HepG2 (cell line): ENCODE measurements around the gene PSD. TPM values are rescaled to one million over a fixed set of nuclear protein-coding genes. Genes with fewer than 3 reads are reported as not detected.
A peak's percentile ranks its signal among the peaks of the same experiment; 100 is the strongest.

ENCODE experiments used
- FOXK1 ChIP-seq: sonication (generic); formaldehyde crosslinking; IDR thresholded peaks from 2 replicates; pipeline ENCODE4 v1.4.0; 2020; ENCODE audit warnings: low read depth, missing genetic modification reagents, borderline replicate concordance
- MXI1 ChIP-seq: IDR thresholded peaks from 3 replicates; pipeline ENCODE4 v1.6.1; 2012; ENCODE audit warnings: low read depth, low read length, inconsistent platforms, borderline replicate concordance
- SAFB2 ChIP-seq: sonication (generic); formaldehyde crosslinking; IDR thresholded peaks from 2 replicates; pipeline ENCODE4 v1.5.1; 2020; ENCODE audit warnings: missing genetic modification reagents, low read depth, mild to moderate bottlenecking, borderline replicate concordance
- U2AF1 ChIP-seq: fragments of 200-400 bp; formaldehyde crosslinking; optimal IDR thresholded peaks from 2 replicates; pipeline ENCODE3; 2017; ENCODE audit warnings: mild to moderate bottlenecking, low read depth, low read length
- ZFX ChIP-seq: sonication (generic); formaldehyde crosslinking; IDR thresholded peaks from 2 replicates; pipeline ENCODE4 v1.4.0; 2020; ENCODE audit warnings: mild to moderate bottlenecking, low read depth, missing genetic modification reagents, moderate library complexity
- ZMYM4 ChIP-seq: sonication (generic); formaldehyde crosslinking; IDR thresholded peaks from 2 replicates; pipeline ENCODE4 v1.8.1; 2023; ENCODE audit warnings: mild to moderate bottlenecking, missing genetic modification reagents
- ZNF468 ChIP-seq: sonication (generic); formaldehyde crosslinking; IDR thresholded peaks from 2 replicates; pipeline ENCODE4 v1.8.0; 2022; ENCODE audit warnings: mild to moderate bottlenecking, moderate library complexity, missing genetic modification reagents
- ZNF609 ChIP-seq: sonication (generic); formaldehyde crosslinking; IDR thresholded peaks from 2 replicates; pipeline ENCODE4 v1.4.0; 2020; ENCODE audit warnings: mild to moderate bottlenecking, missing genetic modification reagents, borderline replicate concordance
- ZNF891 ChIP-seq: sonication (generic); formaldehyde crosslinking; IDR thresholded peaks from 2 replicates; pipeline ENCODE4 v1.5.0; 2020; ENCODE audit warnings: mild to moderate bottlenecking, missing genetic modification reagents
- polyA plus RNA-seq, 8 experiments: library from polyadenylated mRNA; depleted of rRNA in 3 of 8; stranded (reverse) in 7 of 8; unstranded in 1 of 8; fragments of >200 nt; fragmentation: Illumina TruSeq in 4 of 8; extraction: Trizol in 4 of 8; gene quantifications; 2 replicates each; pipeline versions ENCODE4 v1.2.1 to v1.2.3, GENCODE V29; 2011 to 2016; ENCODE audit warnings: low read depth in 4 of 8, missing spikeins in 1 of 8, mixed read lengths in 1 of 8; ENCODE audit not compliant: insufficient read depth in 1 of 8
- total RNA-seq, 5 experiments: library from RNA; depleted of rRNA; stranded (reverse); fragments of >200 nt; fragmentation: Illumina TruSeq; extraction: Trizol; gene quantifications; 2 replicates each; pipeline ENCODE4 v1.2.3, GENCODE V29; 2016; ENCODE audit warnings: low read depth in 1 of 5
- TF ChIP-seq, protein P1 (sequence below): IDR thresholded peaks from 2 replicates; pipeline ENCODE4 v1.6.1; 2016; ENCODE audit warnings: control low read depth
- TF ChIP-seq, protein P2 (sequence below): IDR thresholded peaks from 2 replicates; pipeline ENCODE4 v1.6.1; 2016; ENCODE audit warnings: missing compliant biosample characterization, missing genetic modification reagents, borderline replicate concordance
- TF ChIP-seq, protein P3 (sequence below): sonication (generic); formaldehyde crosslinking; IDR thresholded peaks from one replicate; pipeline ENCODE4 v1.5.1; 2020; ENCODE audit warnings: mild to moderate bottlenecking, missing genetic modification reagents; ENCODE audit errors: not compliant biosample characterization

The PSD gene
- total and polyA plus RNA-seq, 2 of the 13 experiments (the other 11 are each of a cell fraction or from before 2014, with no cell fraction given), result 0.35 to 0.58 TPM

DNA sequence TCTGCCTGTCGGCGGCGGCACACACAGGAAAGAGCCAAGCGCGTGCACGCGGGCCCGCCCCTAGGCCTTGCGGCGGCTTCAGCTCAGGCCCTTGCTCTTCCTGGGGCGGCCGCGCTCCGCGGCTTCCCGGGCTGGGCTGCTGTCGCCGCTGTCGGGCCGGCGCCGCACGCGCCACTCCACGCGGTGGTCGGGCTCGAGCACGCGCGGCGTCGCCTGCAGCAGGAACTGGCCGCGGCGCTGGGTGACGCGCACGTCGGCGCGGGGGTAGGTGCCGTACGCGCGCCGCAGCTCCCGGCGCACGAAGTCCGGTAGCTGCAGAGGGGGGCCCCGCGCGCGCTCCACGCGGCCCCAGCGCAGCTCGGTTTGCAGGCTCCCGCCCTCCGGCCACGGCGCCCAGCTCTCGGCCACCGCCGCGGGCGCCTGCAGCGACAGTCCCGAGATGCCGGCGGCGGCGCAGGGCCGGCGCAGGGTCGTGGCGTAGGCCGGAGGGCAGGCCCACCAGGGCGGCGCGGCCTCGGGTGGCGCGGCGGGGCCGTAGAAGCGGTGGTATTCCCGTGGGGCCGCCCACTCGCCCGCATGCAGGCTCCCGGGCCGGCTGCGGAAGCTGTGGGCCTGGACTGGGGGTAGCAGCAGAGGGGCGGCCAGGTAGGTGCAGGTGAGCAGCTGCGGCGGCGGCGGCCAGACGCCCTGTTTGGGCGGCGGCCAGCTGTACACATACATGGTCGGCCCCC, 32.0 kb upstream of the PSD start (continued):
- TF ChIP-seq ZNF609 (CRISPR knock-in tag) (no peak), SAFB2 (no peak; the same call in 1 of the 2 replicates), ZMYM4 (CRISPR knock-in tag) (no peak), U2AF1 (no peak), MXI1 (peak; percentile 87; the same call in 1 of the 3 replicates), ZFX (CRISPR knock-in tag) (peak; percentile 89), ZNF468 (CRISPR knock-in tag) (no peak), ZNF891 (no peak), FOXK1 (CRISPR knock-in tag) (no peak)
- TF ChIP-seq, protein P1, sequence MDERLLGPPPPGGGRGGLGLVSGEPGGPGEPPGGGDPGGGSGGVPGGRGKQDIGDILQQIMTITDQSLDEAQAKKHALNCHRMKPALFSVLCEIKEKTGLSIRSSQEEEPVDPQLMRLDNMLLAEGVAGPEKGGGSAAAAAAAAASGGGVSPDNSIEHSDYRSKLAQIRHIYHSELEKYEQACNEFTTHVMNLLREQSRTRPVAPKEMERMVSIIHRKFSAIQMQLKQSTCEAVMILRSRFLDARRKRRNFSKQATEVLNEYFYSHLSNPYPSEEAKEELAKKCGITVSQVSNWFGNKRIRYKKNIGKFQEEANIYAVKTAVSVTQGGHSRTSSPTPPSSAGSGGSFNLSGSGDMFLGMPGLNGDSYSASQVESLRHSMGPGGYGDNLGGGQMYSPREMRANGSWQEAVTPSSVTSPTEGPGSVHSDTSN (CRISPR knock-in tag), result no peak
- TF ChIP-seq, protein P2, sequence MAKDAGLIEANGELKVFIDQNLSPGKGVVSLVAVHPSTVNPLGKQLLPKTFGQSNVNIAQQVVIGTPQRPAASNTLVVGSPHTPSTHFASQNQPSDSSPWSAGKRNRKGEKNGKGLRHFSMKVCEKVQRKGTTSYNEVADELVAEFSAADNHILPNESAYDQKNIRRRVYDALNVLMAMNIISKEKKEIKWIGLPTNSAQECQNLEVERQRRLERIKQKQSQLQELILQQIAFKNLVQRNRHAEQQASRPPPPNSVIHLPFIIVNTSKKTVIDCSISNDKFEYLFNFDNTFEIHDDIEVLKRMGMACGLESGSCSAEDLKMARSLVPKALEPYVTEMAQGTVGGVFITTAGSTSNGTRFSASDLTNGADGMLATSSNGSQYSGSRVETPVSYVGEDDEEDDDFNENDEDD (CRISPR knock-in tag), result peak; percentile 50; the same call in 1 of the 2 replicates
- TF ChIP-seq, protein P3, sequence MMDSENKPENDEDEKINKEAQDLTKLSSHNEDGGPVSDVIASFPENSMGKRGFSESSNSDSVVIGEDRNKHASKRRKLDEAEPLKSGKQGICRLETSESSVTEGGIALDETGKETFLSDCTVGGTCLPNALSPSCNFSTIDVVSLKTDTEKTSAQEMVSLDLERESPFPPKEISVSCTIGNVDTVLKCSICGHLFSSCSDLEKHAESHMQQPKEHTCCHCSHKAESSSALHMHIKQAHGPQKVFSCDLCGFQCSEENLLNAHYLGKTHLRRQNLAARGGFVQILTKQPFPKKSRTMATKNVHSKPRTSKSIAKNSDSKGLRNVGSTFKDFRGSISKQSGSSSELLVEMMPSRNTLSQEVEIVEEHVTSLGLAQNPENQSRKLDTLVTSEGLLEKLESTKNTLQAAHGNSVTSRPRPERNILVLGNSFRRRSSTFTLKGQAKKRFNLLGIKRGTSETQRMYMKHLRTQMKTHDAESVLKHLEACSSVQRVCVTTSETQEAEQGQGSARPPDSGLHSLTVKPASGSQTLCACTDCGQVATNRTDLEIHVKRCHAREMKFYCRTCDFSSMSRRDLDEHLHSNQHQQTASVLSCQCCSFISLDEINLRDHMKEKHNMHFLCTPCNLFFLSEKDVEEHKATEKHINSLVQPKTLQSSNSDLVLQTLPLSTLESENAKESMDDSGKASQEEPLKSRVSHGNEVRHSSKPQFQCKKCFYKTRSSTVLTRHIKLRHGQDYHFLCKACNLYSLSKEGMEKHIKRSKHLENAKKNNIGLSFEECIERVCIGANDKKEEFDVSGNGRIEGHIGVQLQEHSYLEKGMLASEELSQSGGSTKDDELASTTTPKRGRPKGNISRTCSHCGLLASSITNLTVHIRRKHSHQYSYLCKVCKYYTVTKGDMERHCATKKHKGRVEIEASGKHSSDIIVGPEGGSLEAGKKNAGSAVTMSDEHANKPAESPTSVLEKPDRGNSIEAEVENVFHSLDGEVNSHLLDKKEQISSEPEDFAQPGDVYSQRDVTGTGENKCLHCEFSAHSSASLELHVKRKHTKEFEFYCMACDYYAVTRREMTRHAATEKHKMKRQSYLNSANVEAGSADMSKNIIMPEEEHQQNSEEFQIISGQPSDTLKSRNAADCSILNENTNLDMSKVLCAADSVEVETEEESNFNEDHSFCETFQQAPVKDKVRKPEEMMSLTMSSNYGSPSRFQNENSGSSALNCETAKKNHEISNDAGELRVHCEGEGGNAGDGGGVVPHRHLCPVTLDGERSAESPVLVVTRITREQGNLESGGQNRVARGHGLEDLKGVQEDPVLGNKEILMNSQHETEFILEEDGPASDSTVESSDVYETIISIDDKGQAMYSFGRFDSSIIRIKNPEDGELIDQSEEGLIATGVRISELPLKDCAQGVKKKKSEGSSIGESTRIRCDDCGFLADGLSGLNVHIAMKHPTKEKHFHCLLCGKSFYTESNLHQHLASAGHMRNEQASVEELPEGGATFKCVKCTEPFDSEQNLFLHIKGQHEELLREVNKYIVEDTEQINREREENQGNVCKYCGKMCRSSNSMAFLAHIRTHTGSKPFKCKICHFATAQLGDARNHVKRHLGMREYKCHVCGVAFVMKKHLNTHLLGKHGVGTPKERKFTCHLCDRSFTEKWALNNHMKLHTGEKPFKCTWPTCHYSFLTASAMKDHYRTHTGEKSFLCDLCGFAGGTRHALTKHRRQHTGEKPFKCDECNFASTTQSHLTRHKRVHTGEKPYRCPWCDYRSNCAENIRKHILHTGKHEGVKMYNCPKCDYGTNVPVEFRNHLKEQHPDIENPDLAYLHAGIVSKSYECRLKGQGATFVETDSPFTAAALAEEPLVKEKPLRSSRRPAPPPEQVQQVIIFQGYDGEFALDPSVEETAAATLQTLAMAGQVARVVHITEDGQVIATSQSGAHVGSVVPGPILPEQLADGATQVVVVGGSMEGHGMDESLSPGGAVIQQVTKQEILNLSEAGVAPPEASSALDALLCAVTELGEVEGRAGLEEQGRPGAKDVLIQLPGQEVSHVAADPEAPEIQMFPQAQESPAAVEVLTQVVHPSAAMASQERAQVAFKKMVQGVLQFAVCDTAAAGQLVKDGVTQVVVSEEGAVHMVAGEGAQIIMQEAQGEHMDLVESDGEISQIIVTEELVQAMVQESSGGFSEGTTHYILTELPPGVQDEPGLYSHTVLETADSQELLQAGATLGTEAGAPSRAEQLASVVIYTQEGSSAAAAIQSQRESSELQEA (CRISPR knock-in tag), result no peak
